TTC549 (cell line): ENCODE results near the gene MBTD1.

Source experiments
- FAIRE-seq: peaks from 2 replicates; lab custom pipeline; 2012; peaks lifted over from hg19 to GRCh38; lab: Jason Lieb, UNC

Gene MBTD1

DNA sequence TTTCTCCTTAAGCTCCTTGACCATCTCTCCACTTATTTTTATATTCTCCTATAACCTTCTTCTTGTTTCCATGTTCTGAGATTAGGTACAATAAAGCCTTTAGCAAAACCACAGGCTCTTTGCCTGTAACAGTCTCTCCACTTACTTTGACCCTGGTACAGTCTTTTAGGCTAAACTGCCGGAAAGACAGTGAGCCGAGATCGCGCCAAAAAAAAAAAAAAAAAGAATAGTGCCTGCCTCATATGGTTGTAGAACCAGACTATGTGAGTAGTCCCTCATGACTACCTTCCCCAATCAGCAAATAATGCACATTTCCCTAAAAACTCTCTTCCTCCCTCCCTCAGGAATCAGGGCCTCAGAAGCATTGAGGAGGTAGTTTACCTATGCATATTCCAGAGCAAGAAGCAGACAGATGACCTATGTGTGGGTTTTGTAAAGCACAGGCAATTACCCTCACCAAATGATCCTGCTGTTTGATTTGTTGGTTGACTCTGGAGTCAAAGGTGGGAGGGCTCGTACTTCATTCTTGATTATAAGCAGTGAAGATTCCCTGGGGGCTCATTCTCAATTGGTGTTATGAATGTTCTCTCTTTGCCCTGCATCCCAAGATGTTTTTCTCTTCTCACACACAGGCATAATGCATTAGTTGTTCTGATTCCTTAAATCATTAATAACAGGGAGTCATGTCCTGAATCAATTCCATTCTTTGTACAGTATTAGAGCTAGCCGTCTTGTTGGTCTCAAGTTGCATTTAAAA, 115.4 kb downstream of the MBTD1 start:
- FAIRE-seq: no peak

DNA sequence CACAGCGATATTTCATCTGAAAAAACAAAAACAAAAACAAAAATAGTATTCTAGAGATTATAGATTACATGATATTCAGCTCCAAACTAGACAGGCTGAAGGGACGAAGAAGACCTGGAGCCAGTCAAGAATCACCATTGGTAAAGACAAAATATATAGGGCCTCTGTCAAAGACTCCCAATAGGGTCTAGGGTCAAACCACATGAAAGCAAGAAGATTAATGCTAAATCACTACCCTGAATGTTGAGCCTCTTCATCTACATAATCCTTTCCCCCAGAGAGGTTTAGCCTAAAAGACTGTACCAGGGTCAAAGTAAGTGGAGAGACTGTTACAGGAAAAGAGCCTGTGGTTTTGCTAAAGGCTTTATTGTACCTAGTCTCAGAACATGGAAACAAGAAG, 117.3 kb downstream of the MBTD1 start:
- FAIRE-seq: no peak

DNA sequence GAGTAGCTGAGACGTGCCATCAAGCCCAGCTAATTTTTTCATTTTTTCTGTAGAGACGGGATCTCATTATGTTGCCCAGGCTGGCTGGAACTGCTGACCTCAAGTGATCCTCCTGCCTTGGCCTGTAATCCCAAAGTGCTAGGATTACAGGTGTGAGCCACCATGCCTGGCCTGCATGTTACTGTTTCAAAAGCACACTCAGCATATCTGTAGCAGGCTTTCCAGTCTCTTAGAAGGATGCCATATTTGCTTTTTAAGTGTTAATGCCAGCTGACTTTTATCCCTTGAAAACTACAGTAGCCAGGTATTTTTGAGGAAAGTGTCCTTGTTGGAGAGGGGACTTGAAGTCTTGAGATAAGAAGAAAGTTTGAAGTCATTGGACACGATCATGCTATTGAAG, 123.9 kb downstream of the MBTD1 start:
- FAIRE-seq: no peak

- FAIRE-seq: no peak
These were observed 126.5 kb downstream of the MBTD1 start for GRCh38 chr17:51133365-51133764.

- no peak for FAIRE-seq
These were observed 126.9 kb downstream of the MBTD1 start for GRCh38 chr17:51132964-51133319.

DNA sequence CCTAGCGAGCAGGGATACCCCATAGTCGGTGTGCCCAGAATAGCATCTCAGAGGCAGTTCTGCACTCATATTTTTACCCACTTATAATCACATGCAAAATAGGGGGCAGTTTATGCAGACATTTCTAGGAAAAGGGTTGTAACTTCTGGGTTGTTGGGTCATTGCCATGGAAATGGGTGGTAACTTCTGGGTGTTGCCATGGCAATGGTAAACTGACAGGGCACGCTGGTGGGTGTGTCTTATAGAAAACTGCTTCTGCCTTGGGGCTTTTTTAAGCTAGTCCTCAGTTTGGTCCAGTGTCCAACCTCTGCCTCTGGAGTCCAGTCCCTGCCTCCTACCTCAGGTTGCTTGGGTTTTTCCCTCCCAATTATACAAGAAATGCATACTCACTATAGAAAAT, 131.8 kb downstream of the MBTD1 start:
- no peak for FAIRE-seq
